Measurements from ENCODE around the gene SPTBN1. TPM values are rescaled to one million over a fixed set of nuclear protein-coding genes. Genes with fewer than 3 reads are reported as not detected.

SPTBN1 gene
- polyA plus RNA-seq, 2 of the 4 experiments (the other 2 are of a cell fraction): 105 to 126 TPM

GRCh38 chr2:54595999-54596902 is 140.1 kb downstream of the SPTBN1 start:
- CTCF ChIA-PET: interaction anchor here (0.8 to 2.7 kb wide), 5 partner anchors 11 to 73 kb away, joined by 3 to 6 read pairs (median 3); no protein-coding TSS in a partner anchor
- POLR2A ChIA-PET: no interaction called here

GRCh38 chr2:54597153-54597848 is 141.2 kb downstream of the SPTBN1 start:
- Histone ChIP-seq H3K27ac (peak overlapping the region in 1 of 2 experiments; percentile 3; a peak in 1 of 6 replicates), H3K4me1 (peaks cover 72% of the 10 kb centered on the region), H3K4me2 (no peak overlapping the region), H3K4me3 (no peak overlapping the region), H3K9me3 (no peaks in the 10 kb centered on the region)
- TF ChIP-seq NFE2L2 (conservative IDR thresholded peaks at IDR 0.05; ENCODE audit: low read length): no peak
- no peak for TF ChIP-seq MAZ (IDR thresholded peaks at IDR 0.05; ENCODE audit: borderline replicate concordance, low read depth, low read length)
- TF ChIP-seq ESRRA (IDR thresholded peaks at IDR 0.05; ENCODE audit: borderline replicate concordance, low read length): no peak
- no peak for TF ChIP-seq RAD21 (conservative IDR thresholded peaks at IDR 0.05 in 1 of 2, IDR thresholded peaks at IDR 0.05 in 1 of 2)
- TF ChIP-seq GATA3 (IDR thresholded peaks at IDR 0.05; ENCODE audit: borderline replicate concordance): no peak
- TF ChIP-seq E2F6 (IDR thresholded peaks at IDR 0.05; ENCODE audit: borderline replicate concordance, low read depth): no peak
- no peak for TF ChIP-seq HEYL (CRISPR knock-in tag; IDR thresholded peaks at IDR 0.05)
- TF ChIP-seq POLR2AphosphoS2 (conservative IDR thresholded peaks at IDR 0.05; ENCODE audit: low read length): no peak
- FAIRE-seq (no peak), ATAC-seq (peak in 1 of 2 experiments; percentile 10; a peak in 2 of 6 replicates), DNase-seq (ENCODE audit: low read depth in 1 of 2, low spot score in 1 of 2) (no peak)
- ChIA-PET CTCF (interaction anchor here (0.8 to 1.6 kb wide), 3 partner anchors 12 to 74 kb away, joined by 3 to 4 read pairs (median 3); no protein-coding TSS in a partner anchor), POLR2A (interaction anchor here (0.6 kb wide), 1 partner anchor 483 kb away, joined by 5 read pairs; no protein-coding TSS in a partner anchor)
- 91% methylated on average over 5 of the region's 5 CpGs for WGBS (ENCODE audit: missing lambda C conversion rate)

More at GRCh38 chr2:54595999-54596902, 140.1 kb downstream of the SPTBN1 start:
- H3K27ac ChIP-seq: peak overlapping the region in 1 of 2 experiments; percentile 40; a peak in 3 of 6 replicates
- no peak for TF ChIP-seq PHF8 (IDR thresholded peaks at IDR 0.05; ENCODE audit: borderline replicate concordance, low read depth)
- TF ChIP-seq POLR2AphosphoS2 (conservative IDR thresholded peaks at IDR 0.05; ENCODE audit: low read length): peak; percentile 60; the same call in 1 of the 2 replicates
- ATAC-seq (peak; percentile 20 to 34; a peak in 3 of 6 replicates), FAIRE-seq (no peak), DNase-seq (ENCODE audit: low read depth in 1 of 2, low spot score in 1 of 2) (no peak)
- no peak overlapping the region for H3K4me2 ChIP-seq
- WGBS (ENCODE audit: missing lambda C conversion rate): 78% methylated on average over 15 of the region's 15 CpGs
- peaks cover 67% of the 10 kb centered on the region for H3K4me1 ChIP-seq
- H3K9me3 ChIP-seq: no peaks in the 10 kb centered on the region
- H3K4me3 ChIP-seq: no peak overlapping the region

GRCh38 chr2:54598347-54599325 is 142.5 kb downstream of the SPTBN1 start:
- DNase-seq (ENCODE audit: low read depth in 1 of 2, low spot score in 1 of 2) (no peak), FAIRE-seq (no peak), ATAC-seq (no peak)
- peaks cover 86% of the 10 kb centered on the region for H3K4me1 ChIP-seq
- WGBS (ENCODE audit: missing lambda C conversion rate): 95% methylated on average over 14 of the region's 14 CpGs
- no peak overlapping the region; the same call in 2 of the 3 replicates for H3K4me2 ChIP-seq
- ChIA-PET CTCF (interaction anchor here (0.8 to 1.9 kb wide), 8 partner anchors 10 to 76 kb away, joined by 3 to 5 read pairs (median 4); no protein-coding TSS in a partner anchor), POLR2A (interaction anchor here (0.6 kb wide), 1 partner anchor 484 kb away, joined by 5 read pairs; no protein-coding TSS in a partner anchor)
- H3K9me3 ChIP-seq: no peaks in the 10 kb centered on the region
- no peak for TF ChIP-seq FOSB (CRISPR knock-in tag; IDR thresholded peaks at IDR 0.05)
- TF ChIP-seq REST (IDR thresholded peaks at IDR 0.05): peak; percentile 48; the same call in 1 of the 2 replicates
- peak; percentile 50 for TF ChIP-seq MAFK (IDR thresholded peaks at IDR 0.05; ENCODE audit: partially characterized antibody)
- no peak for TF ChIP-seq POLR2A (IDR thresholded peaks at IDR 0.05; ENCODE audit: low read length)
- no peak for TF ChIP-seq BCL3 (IDR thresholded peaks at IDR 0.05)
- no peak for TF ChIP-seq EHF (CRISPR knock-in tag; IDR thresholded peaks at IDR 0.05)
- TF ChIP-seq EP300 (IDR thresholded peaks at IDR 0.05): no peak
- no peak overlapping the region for H3K4me3 ChIP-seq
- H3K27ac ChIP-seq: no peak overlapping the region
